HCT116 (cell line): ENCODE results near the gene VIPR2. TPM values are rescaled to one million over a fixed set of nuclear protein-coding genes. Genes with fewer than 3 reads are reported as not detected.

Experiments used
- ATAC-seq: fragments of 200-7000 bp; cut with Tn5 transposase; 2 replicates; pipeline ENCODE4 v1.9.1; 2020; ENCODE audit warnings: mild to moderate bottlenecking, moderate library complexity
- BruUV-seq: library from RNA; stranded (reverse); fragments of 400-500 nt; replicated peaks from 2 replicates; lab custom pipeline; 2021; lab: Mats Ljungman, UMichigan
- CTCF ChIA-PET: fragments of 300-600 bp; sonication (Branson Sonifier 250); formaldehyde crosslinking; loops from one replicate; lab custom pipeline; 2021; ENCODE audit warnings: antibody characterized with exemption; lab: Charles Lee
- POLR2A ChIA-PET: fragments of 300-600, 350-600 bp; sonication (Branson Sonifier 250); formaldehyde crosslinking; loops from one replicate; lab custom pipeline; 2021; ENCODE audit warnings: antibody characterized with exemption; lab: Charles Lee
- RAD21 ChIA-PET, 2 experiments: fragments of 300-600 bp; sonication (Branson Sonifier 250); formaldehyde crosslinking; loops; one replicate each; lab custom pipeline; 2023; ENCODE audit warnings: low total read pairs in 2 of 2; ENCODE audit not compliant: uncharacterized antibody in 2 of 2, unreplicated experiment in 2 of 2, low non-redundant PET in 1 of 2; lab: Charles Lee
- DNase-seq: peaks from one replicate; pipeline ENCODE4 v3.0.0-alpha.2; 2010; ENCODE audit warnings: low read depth, low spot score
- H2AFZ ChIP-seq: fragments of 200-600 bp; shearing (Covaris generic), sonication (generic); 2 replicates; pipeline ENCODE4 v1.6.1; 2017; ENCODE audit warnings: low read depth, mixed run types, mixed read lengths, antibody characterized with exemption, low read length; ENCODE audit not compliant: poor library complexity, severe bottlenecking
- H3K27ac ChIP-seq: 2 replicates; pipeline ENCODE4 v1.5.1; 2012; ENCODE audit warnings: low read depth, low read length
- H3K27me3 ChIP-seq: fragments of 200-600 bp; sonication (generic); 2 replicates; pipeline ENCODE4 v1.6.1; 2016; ENCODE audit warnings: mixed run types, low read length, mixed read lengths; ENCODE audit not compliant: insufficient read depth
- H3K36me3 ChIP-seq, 2 experiments: fragments of 200-500 bp in 1 of 2; fragments of 200-600 bp in 1 of 2; sonication (Bioruptor generic) in 1 of 2; sonication (generic) in 1 of 2; 2 replicates each; pipeline versions ENCODE4 v1.5.1 to v1.6.1; 2014 to 2016; ENCODE audit warnings: low read length in 2 of 2, inconsistent platforms in 1 of 2, mixed read lengths in 1 of 2, mixed run types in 1 of 2; ENCODE audit not compliant: insufficient read depth in 2 of 2, control insufficient read depth in 1 of 2
- H3K4me1 ChIP-seq, 2 experiments: fragments of 200-600 bp in 1 of 2; sonication (generic) in 1 of 2; 2 replicates each; pipeline versions ENCODE4 v1.5.1 to v1.6.1; 2012 to 2017; ENCODE audit warnings: low read length in 2 of 2, inconsistent platforms in 1 of 2, mild to moderate bottlenecking in 1 of 2, mixed read lengths in 1 of 2, mixed run types in 1 of 2, moderate library complexity in 1 of 2; ENCODE audit not compliant: insufficient read depth in 2 of 2, control insufficient read depth in 1 of 2
- H3K4me2 ChIP-seq: fragments of 200-600 bp; sonication (generic); 2 replicates; pipeline ENCODE4 v1.6.1; 2017; ENCODE audit warnings: mixed run types, low read length, mixed read lengths
- H3K4me3 ChIP-seq, 2 experiments: fragments of 200-600 bp in 1 of 2; sonication (generic) in 1 of 2; replicated peaks in 1 of 2; 2 replicates each; pipeline ENCODE4 v1.5.1; 2011 to 2016; ENCODE audit warnings: low read length in 2 of 2, control low read depth in 1 of 2, low read depth in 1 of 2, mild to moderate bottlenecking in 1 of 2, mixed read lengths in 1 of 2, mixed run types in 1 of 2
- H3K79me2 ChIP-seq: fragments of 200-600 bp; sonication (generic); 2 replicates; pipeline ENCODE4 v1.6.1; 2017; ENCODE audit warnings: mild to moderate bottlenecking, mixed run types, low read length, moderate library complexity, mixed read lengths; ENCODE audit not compliant: insufficient read depth
- H3K9ac ChIP-seq: fragments of 200-600 bp; sonication (generic); 2 replicates; pipeline ENCODE4 v1.6.1; 2016; ENCODE audit warnings: low read length, mixed read lengths
- H3K9me2 ChIP-seq: fragments of 200-600 bp; sonication (generic), shearing (Covaris generic); 2 replicates; pipeline ENCODE4 v1.6.1; 2017; ENCODE audit warnings: mixed run types, mild to moderate bottlenecking, moderate library complexity; ENCODE audit not compliant: insufficient read depth
- H3K9me3 ChIP-seq, 2 experiments: fragments of 200-500 bp in 1 of 2; fragments of 200-600 bp in 1 of 2; sonication (Bioruptor generic) in 1 of 2; sonication (generic) in 1 of 2; 2 replicates each; pipeline ENCODE4 v1.6.1; 2014 to 2017; ENCODE audit warnings: low read length in 2 of 2, mixed read lengths in 2 of 2, inconsistent platforms in 1 of 2, low read depth in 1 of 2, mild to moderate bottlenecking in 1 of 2, mixed run types in 1 of 2, moderate library complexity in 1 of 2; ENCODE audit not compliant: control insufficient read depth in 1 of 2, insufficient read depth in 1 of 2
- H4K20me1 ChIP-seq: fragments of 200-600 bp; sonication (generic), shearing (Covaris generic); 2 replicates; pipeline ENCODE4 v1.6.1; 2017; ENCODE audit warnings: mixed run types, mild to moderate bottlenecking, moderate library complexity; ENCODE audit not compliant: insufficient read depth
- CBX3 ChIP-seq: IDR thresholded peaks from 2 replicates; pipeline ENCODE4 v1.6.1; 2012; ENCODE audit warnings: low read depth
- EGR1 ChIP-seq: IDR thresholded peaks from 2 replicates; pipeline ENCODE4 v1.6.1; 2012; ENCODE audit warnings: low read depth
- ELF1 ChIP-seq: IDR thresholded peaks from 2 replicates; pipeline ENCODE4 v1.6.1; 2012; ENCODE audit warnings: low read depth, borderline replicate concordance
- EZH2phosphoT487 ChIP-seq: fragments of 200-600 bp; IDR thresholded peaks from 2 replicates; pipeline ENCODE4 v1.6.1; 2018; ENCODE audit warnings: antibody characterized with exemption, borderline replicate concordance
- POLR2AphosphoS5 ChIP-seq: IDR thresholded peaks from 2 replicates; pipeline ENCODE4 v1.6.1; 2011; ENCODE audit warnings: mild to moderate bottlenecking, low read depth, low read length, moderate library complexity
- RAD21 ChIP-seq: IDR thresholded peaks from 2 replicates; pipeline ENCODE4 v1.6.1; 2012; ENCODE audit warnings: low read depth, mild to moderate bottlenecking
- SIN3A ChIP-seq: IDR thresholded peaks from 2 replicates; pipeline ENCODE4 v1.6.1; 2012; ENCODE audit warnings: low read depth
- SRF ChIP-seq: IDR thresholded peaks from 2 replicates; pipeline ENCODE4 v1.6.1; 2012; ENCODE audit warnings: low read depth
- YY1 ChIP-seq: IDR thresholded peaks from 2 replicates; pipeline ENCODE4 v1.6.1; 2011; ENCODE audit warnings: low read length, low read depth, moderate library complexity, mild to moderate bottlenecking; ENCODE audit not compliant: insufficient replicate concordance; ENCODE audit errors: extremely low read depth
- ZFX ChIP-seq: fragments of 450-650 bp; IDR thresholded peaks from 2 replicates; pipeline ENCODE4 v1.6.1; 2017
- ZNF274 ChIP-seq: fragments of 200-500 bp; sonication (Bioruptor generic); IDR thresholded peaks from 2 replicates; pipeline ENCODE4 v1.6.1; 2014; ENCODE audit warnings: mild to moderate bottlenecking, low read depth, low read length, inconsistent platforms
- intact Hi-C: fragments of 100-400 bp; cut with micrococcal nuclease; formaldehyde crosslinking; loops from 2 replicates; pipeline ENCODE4 v1.10.0; 2022
- total RNA-seq: library from RNA; stranded (reverse); gene quantifications from one replicate; pipeline ENCODE4 v1.2.1, GENCODE V29; 2021; ENCODE audit not compliant: unreplicated experiment
- TF ChIP-seq, protein P1 (sequence below): IDR thresholded peaks from 2 replicates; pipeline ENCODE4 v1.6.1; 2012; ENCODE audit warnings: low read depth

Gene VIPR2
- total RNA-seq, 1 experiment from 2014 or later: 0.10 TPM

DNA sequence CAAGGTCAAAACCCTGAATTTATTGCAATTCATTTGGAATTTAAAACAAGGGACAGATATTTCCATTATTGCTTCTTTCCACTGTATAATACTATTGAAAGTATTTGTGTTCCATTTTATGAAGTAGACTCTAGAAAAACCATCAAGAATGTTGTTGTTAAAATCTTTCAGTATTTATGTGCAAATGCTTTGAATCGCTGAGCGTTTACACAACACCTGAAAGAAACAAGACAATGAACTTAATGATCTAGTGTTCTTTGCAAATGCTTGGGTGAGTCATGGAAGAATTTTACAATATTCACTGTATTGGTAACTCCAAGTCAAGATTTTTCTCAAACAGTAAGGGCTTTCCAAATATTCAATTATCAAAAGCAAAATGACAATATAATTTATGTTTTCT is 97.1 kb downstream of the VIPR2 start (continued):
- TF ChIP-seq, protein P1, sequence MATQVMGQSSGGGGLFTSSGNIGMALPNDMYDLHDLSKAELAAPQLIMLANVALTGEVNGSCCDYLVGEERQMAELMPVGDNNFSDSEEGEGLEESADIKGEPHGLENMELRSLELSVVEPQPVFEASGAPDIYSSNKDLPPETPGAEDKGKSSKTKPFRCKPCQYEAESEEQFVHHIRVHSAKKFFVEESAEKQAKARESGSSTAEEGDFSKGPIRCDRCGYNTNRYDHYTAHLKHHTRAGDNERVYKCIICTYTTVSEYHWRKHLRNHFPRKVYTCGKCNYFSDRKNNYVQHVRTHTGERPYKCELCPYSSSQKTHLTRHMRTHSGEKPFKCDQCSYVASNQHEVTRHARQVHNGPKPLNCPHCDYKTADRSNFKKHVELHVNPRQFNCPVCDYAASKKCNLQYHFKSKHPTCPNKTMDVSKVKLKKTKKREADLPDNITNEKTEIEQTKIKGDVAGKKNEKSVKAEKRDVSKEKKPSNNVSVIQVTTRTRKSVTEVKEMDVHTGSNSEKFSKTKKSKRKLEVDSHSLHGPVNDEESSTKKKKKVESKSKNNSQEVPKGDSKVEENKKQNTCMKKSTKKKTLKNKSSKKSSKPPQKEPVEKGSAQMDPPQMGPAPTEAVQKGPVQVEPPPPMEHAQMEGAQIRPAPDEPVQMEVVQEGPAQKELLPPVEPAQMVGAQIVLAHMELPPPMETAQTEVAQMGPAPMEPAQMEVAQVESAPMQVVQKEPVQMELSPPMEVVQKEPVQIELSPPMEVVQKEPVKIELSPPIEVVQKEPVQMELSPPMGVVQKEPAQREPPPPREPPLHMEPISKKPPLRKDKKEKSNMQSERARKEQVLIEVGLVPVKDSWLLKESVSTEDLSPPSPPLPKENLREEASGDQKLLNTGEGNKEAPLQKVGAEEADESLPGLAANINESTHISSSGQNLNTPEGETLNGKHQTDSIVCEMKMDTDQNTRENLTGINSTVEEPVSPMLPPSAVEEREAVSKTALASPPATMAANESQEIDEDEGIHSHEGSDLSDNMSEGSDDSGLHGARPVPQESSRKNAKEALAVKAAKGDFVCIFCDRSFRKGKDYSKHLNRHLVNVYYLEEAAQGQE: no peak
- no peak for TF ChIP-seq ELF1
- no peak for TF ChIP-seq YY1
- TF ChIP-seq RAD21: no peak
- TF ChIP-seq EGR1: no peak
- no peak for TF ChIP-seq SIN3A

DNA sequence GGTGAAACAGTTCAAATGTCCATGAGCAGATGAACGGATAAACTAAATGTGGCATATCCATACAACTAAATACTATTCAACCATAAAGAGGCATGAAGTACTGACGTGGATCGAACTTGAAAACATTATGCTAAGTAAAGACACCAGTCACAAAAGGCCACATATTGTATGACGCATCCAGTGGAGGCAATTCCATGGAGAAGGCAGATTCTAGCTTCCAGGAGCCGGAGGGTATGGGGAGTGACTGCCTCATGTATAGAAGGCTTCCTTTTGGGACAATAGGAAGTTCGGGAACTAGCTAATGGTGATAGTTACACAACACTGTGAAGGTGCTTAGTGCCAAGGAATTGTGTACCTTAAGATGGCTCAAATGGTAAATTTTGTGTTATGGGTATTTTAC is 98.4 kb downstream of the VIPR2 start:
- ATAC-seq: no peak
- RAD21 ChIA-PET: no interaction called here
- intact Hi-C loops: no loop called here
- Histone ChIP-seq H3K9me3 (no peaks in the 10 kb centered on the region), H3K27ac (no peak overlapping the region)
- POLR2A ChIA-PET: no interaction called here
- no peak for TF ChIP-seq RAD21
- TF ChIP-seq EGR1: no peak
- TF ChIP-seq SRF: no peak
- no peak for TF ChIP-seq POLR2AphosphoS5
- no peak for TF ChIP-seq EZH2phosphoT487
- TF ChIP-seq ZNF274: no peak
- TF ChIP-seq ZFX: no peak
- no peak for TF ChIP-seq CBX3
- TF ChIP-seq, all 23 proteins: peak for 0
- Histone ChIP-seq H3K9ac (no peak overlapping the region), H4K20me1 (no peaks in the 10 kb centered on the region), H3K4me2 (no peak overlapping the region), H3K27me3 (peaks cover 13% of the 10 kb centered on the region; the same call in 1 of the 2 replicates), H3K4me3 (no peak overlapping the region), H2AFZ (no peak overlapping the region), H3K4me1 (no peaks in the 10 kb centered on the region), H3K36me3 (no peaks in the 10 kb centered on the region), H3K9me2 (no peaks in the 10 kb centered on the region), H3K79me2 (no peaks in the 10 kb centered on the region)
- no TSS peak for BruUV-seq
- CTCF ChIA-PET: no interaction called here
- DNase-seq: no peak
